GM21390 (cell line): Measurements from ENCODE around the gene NAGA.
"Not testable (repeated sequence)": the region's sequence is repeated elsewhere in the genome, so short reads cannot be mapped to it uniquely, and the experiment has no call there.

Experiments used
- ATAC-seq: cut with Tn5 transposase; IDR thresholded peaks from one replicate; pipeline ENCODE4 v1.9.1; 2021; ENCODE audit not compliant: unreplicated experiment

Gene NAGA

GRCh38 chr22:42070517-42071422 is at the start of gene NAGA:
NAGA (minus strand) TSS chr22:42070812; CDS start chr22:42070297, 515 bp downstream.
- ATAC-seq = peak; percentile 91

GRCh38 chr22:42116848-42117424 is 46.3 kb upstream of the NAGA start:
- no peak for ATAC-seq

DNA sequence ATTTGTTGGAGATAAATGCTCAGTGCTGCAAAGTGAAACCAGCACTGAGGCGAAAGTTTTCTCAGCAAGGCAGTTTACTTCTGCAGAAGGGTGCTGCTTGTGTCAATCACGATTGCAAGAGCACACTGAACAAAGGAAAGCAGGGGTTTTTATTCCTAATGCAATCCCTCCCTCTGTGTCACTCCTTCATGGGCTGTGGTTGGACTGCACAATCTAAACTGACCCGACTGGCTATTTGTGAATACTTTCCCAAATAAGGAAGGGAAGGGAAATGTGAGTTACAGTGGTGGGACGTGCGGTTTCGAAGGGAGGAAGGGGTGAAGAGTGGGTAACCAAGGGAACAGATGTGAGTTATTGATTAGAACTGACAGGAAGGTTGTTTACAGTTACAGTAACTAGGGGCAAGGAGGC is 44.8 kb upstream of the NAGA start:
- ATAC-seq = not testable (repeated sequence)

DNA sequence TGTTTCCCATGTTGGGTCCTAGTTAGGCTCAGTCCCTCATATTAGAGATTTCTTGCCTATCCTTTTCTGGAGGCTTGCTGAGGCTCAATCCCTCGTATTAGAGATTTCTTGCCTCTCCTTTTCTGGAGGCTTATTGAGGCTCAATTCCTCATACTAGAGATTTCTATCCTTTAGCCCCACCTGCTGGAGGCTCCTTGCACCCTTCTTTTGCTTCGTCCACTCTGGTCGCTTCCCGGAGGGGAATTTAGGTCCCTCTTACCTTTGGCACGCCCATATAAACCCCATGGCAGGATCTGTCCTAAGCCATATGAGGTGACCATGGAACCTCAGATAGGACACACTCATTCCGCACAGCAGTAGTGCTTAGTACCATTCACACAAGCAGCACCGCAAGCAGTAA is 44.1 kb upstream of the NAGA start:
- no peak for ATAC-seq

DNA sequence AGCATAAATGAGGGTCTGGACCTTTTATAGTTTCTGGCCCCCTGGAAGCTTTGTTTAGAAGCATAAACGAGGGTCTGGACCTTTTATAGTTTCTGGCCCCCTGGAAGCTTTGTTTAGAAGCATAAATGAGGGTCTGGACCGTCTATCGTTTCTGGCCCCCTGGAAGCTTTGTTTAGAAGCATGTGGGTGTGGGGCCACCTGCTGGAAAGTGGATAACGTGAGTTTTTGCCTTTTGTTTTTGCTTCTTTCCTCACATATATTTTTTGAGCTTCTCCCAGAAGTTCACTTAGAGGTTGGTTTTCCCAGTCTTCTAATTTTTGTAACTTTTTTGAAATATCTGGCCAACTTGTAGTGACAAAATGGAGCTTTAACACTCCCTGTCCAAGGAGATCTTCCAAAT is 42.2 kb upstream of the NAGA start:
- ATAC-seq = not testable (repeated sequence)

DNA sequence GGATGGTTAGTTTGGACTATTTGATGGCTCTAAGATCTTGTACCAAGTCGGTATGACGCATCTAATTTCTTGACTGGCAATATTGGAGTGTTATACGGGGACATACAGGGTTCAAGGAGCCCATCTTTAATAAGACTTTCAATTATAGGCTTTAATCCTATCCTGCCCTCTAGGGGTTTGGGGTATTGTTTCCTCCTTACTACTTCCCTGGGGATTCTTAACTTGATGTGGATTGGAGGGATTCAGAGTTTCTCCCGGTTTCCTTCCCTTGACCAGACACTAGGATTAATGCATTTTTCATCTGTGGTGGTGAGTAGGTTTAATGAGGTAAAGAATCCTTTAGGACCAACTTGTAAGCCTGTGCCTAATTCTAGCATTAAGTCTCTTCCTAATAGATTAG is 41.2 kb upstream of the NAGA start:
- no peak for ATAC-seq

- no peak for ATAC-seq
Measured at GRCh38 chr22:42108848-42109247, 38.2 kb upstream of the NAGA start.

DNA sequence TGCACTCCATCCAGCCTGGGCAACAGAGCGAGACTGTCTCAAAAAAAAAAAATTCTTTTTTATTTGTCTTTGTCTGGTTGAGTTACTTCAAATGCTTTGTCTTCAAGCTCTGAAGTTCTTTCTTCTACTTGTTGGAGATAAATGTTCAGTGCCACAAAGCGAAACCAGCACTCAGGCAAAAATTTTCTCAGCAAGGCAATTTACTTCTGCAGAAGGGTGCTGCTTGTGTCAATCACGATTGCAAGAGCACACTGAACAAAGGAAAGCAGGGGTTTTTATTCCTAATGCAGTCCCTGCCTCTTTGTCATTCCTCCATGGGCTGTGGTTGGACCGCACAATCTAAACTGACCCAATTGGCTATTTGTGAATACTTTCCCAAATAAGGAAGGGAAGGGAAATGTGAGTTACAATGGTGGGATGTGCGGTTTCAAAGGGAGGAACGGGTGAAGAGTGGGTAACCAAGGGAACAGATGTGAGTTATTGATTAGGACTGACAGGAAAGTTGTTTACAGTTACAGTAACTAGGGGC is 33.8 kb upstream of the NAGA start:
- not testable (repeated sequence) for ATAC-seq

DNA sequence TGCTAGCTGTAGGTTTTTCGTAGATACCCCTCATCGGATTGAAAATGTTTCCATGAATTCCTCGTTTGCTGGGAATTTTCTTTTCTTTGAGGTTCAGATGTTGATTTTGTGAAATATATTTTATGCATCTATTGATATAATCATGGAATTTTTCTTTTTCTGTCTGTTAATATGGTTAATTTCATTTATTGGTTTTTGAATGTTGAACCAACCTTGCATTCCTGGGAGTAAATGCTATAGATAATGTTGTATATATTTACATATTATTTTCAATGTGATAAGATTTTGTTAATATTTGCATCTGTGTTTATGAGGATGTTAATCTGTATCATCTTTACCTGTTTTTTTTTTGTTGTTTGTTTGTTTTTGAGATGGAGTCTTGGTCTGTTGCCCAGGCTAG is 30.6 kb upstream of the NAGA start:
- no peak for ATAC-seq

- ATAC-seq = no peak
Measured at GRCh38 chr22:42091455-42091782, 20.8 kb upstream of the NAGA start.

- peak; percentile 88 for ATAC-seq
Measured at GRCh38 chr22:42090596-42091454, 20.2 kb upstream of the NAGA start, which contains the start of gene NDUFA6. NDUFA6 (minus strand) TSS chr22:42090772; CDS start chr22:42090744, 28 bp downstream.

DNA sequence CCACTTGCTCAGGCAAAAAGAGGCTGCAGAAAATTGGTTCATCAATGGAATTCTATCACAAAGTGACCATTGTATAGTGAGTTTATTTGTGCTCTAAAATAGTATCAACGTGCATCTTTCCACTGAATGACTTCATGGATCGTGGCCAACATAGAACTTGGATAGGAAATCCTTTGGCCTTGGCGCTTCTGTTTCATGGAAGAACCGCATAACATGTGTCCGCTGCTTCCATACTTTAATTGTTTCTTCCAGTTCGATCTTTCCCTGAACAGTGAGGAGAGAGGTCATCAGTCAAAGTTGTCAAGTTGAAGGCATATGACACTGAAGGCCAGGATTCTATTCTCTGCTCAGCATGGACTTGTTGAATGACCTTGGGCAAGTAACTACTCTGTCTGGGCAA is 15.4 kb upstream of the NAGA start:
- ATAC-seq = no peak

GRCh38 chr22:42084874-42085273 is 14.3 kb upstream of the NAGA start:
- ATAC-seq = no peak

DNA sequence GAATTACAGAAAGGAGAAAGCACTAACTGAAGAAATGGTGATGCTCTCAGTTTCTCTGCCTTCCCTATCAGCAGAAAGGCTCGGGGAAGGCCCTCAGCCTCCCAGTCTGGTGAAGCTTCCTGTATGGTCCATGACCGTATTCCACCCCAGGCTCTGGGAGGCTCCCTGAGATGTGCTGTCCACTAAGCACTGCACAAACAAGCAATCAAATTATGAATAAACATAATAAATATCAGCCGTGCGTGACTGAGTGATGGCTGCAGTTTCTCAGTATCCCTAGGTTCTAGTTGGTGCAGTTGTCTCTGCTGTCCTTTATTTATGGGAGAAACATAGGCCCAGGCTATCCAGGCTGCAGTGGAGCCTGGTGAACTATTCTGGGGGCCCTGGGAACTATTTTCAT is 12.5 kb upstream of the NAGA start:
- ATAC-seq = no peak

- no peak for ATAC-seq
Measured at GRCh38 chr22:42080287-42080686, 9.7 kb upstream of the NAGA start.

DNA sequence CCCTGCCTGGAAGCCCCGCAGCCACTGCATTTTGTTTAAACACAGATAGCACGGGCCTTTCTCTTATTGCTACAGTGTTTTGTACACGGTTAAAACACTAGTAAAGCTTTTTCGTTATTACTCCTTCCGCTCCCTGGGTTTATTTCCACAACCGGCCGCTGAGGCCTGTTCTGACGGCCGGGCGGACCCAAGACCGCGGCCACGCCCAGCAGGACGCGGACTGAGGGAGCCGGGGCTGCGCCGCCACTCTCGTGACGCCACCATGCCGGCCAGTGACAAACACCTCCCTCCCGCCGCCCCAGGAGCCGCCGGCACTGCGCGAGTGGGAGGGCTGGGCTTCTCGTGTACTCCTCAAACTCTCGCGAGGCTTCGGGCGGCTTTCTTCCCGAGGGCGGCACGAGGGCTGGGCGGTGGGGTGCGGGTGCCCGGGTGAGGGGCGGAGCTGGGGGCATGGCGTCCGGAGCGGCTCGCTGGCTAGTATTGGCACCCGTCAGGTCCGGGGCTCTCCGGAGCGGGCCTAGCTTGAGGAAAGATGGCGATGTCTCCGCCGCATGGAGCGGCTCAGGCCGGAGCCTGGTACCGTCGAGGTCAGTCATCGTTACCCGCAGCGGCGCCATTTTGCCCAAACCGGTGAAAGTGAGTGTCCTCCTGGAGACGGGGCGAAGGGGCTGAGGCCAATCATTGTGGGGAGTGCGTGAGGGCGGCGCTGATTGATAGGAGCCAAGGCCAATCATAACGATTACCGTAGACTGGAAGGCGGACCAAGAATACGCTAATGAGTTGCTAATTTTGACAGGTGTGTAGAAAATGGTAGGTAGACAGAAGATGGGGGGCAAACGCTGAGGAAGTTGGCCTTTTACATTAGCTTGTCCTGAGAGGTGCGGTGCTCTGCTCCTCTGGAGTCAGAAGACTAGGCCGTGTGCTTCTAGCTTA is 9.0 kb upstream of the NAGA start, which contains the start of gene SMDT1:
Gene SMDT1 (plus strand): TSS at position 382 of the 933 bp plus-strand sequence. CDS start 69 bp downstream, at position 451.
- peak; percentile 78 for ATAC-seq

DNA sequence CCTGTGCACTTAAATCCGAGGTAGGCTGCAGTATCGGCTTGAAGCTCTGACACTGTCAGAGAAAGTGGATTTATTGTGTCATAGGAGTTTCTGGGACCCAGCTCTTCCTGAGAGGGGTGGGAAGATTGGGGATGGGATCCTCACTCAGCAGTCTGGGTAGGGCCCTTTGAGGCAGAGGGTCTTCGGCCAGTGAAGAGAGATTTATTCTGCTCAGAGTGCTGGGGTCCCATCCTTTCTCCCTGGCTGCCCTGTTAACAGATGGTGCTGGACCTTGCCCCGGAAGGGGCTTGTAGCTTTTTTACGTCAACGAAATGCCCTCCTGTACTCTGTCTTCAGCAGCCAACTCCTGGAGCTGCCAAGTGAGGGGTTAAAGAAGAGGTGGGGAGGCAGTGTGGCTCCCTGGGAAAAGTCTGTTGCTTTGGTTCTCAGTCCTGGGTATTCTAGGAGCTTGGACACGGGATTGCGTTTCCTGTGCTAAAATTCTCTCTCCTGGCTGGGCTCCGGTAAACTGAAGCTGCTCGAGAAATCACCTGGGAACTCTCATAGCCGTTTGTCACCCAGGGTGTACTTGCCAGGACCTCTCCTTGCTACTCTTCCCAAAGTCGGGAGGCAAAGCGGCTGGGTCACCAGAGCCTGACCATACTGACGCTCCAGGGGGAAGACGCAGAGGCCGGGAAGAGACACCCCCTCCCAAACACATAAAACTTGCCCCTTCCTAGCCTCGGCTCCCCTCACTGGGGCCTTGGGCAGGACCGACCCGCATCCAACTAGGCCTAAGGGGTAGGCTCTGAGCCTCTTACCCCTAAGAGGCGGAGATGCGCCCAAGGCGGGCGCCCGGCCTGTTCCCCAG is 8.1 kb upstream of the NAGA start:
- no peak for ATAC-seq

GRCh38 chr22:42077486-42078125 is 7.0 kb upstream of the NAGA start:
- ATAC-seq = no peak
